ENCODE data around the gene FIGN.

GRCh38 chr2:163554864-163555263 is 180.9 kb downstream of the FIGN start:
- no peak for TF ChIP-seq POLR2A (IDR thresholded peaks at IDR 0.05; ENCODE audit: extremely low read depth, insufficient read length)
- TF ChIP-seq CTCF (IDR thresholded peaks at IDR 0.05; ENCODE audit: low read depth, low read length): no peak
- no peak for TF ChIP-seq MAX (IDR thresholded peaks at IDR 0.05; ENCODE audit: low read depth, low read length)
- no peak for TF ChIP-seq MYC (IDR thresholded peaks at IDR 0.05; ENCODE audit: low read depth, low read length)
